Tongue (tissue), 2 donors: ENCODE data around the gene LINGO1. TPM values are rescaled to one million over a fixed set of nuclear protein-coding genes. Genes with fewer than 3 reads are reported as not detected.

ENCODE experiments used
- DNase-seq: peaks from one replicate; pipeline ENCODE4 v3.0.0-alpha.2; 2015
- total RNA-seq: library from RNA; depleted of rRNA; stranded (reverse); fragments of >200 nt; gene quantifications from one replicate; pipeline ENCODE4 v1.2.3, GENCODE V29; 2014

LINGO1 gene
- total RNA-seq, 1 donor from 2014 or later = 2.9 TPM

DNA sequence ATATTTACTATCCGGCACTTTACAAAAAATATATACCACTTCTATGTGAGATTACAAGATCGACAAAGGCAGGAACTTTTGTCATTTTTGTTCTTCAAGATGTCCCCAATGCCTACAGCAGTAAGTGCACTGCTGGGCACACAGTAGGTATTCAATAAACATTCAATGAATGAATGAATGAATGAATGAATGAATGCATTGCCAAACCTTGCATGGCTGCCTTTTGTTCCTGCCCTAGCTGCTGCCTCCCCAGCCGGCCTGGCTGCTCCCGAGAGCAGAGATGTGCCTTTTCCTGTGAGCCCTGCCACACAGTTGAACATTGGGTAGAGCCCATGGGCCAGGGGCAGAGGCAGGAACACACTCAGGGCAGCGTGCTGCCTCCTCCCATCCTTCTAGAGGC, 37.5 kb downstream of the LINGO1 start:
- no peak for DNase-seq

DNA sequence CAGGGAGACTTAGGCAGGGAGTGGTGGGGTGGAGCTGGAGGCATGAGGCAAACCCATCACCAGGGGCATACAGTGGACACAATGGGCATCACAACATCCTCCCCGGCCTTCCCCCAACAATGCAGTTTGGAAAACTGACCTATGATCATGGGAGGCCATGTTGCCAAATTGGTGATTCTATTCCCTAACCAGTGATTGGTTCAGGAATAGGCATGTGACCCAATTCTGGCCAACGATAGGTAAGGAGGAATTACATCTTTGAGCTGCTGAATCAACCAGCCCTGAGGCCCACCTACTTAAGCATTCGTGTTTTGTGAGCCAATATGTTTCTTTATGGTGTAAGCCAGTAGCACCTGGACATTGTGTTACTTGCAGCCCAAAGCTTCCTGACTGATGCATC, 40.0 kb downstream of the LINGO1 start:
- no peak for DNase-seq

DNA sequence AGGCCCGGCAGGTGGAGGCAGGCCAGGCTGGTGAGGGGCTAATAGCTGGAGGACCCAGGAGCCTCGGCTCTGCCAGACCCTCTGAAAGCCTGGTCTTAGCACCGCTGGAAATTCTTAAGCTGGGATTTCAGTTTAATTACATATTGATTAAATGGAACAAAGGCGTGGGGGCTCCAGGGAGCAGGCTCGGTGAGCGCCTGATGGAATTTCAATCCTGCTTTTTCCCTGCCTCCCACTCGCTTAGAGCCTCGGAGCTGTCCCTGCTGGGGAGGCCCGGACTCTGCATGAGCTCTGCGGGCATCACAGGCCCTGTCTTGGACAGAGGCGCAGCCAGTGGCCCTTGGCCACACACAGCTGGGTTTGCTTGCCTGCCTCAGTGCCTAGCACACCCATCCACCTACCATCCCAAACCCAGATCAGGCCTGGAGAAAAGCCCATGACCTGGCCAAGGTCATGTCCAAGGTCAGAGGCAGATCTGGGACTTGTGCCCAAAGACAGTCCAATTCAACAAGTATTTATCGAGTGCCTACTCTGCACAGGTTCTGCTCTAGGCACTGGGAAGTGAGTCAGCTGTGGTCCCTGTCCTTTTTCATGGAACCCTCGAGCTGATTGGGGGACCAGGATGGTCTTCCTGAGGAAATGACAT, 40.6 kb downstream of the LINGO1 start:
- no peak for DNase-seq

DNA sequence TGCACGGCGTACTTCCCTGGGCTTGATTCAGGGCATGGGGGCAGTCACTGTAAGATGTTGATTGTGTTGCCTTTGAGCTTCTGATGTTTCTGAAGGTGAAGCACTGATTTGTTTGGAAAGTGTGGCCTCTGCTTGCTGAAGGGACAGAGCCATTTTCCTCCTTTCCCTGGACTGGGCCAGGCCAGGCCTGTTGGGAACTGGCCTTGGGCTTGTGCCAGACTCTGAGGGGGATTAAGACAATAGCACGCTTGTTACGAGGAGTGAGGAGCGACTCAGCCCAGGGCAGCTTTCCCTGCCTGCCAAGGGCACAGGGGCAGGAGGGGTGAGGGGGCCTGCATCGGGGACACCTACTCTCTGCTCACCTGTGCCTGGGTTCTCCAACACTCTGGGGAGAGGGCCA, 42.9 kb downstream of the LINGO1 start:
- peak; percentile 60 for DNase-seq

- no peak for DNase-seq
These were observed 44.6 kb downstream of the LINGO1 start for GRCh38 chr15:77588126-77588525.

GRCh38 chr15:77584691-77585090, 48.0 kb downstream of the LINGO1 start:
- no peak for DNase-seq

- DNase-seq = no peak
These were observed 48.5 kb downstream of the LINGO1 start for GRCh38 chr15:77584201-77584600.

- DNase-seq = no peak
These were observed 49.9 kb downstream of the LINGO1 start for GRCh38 chr15:77582763-77583162.

DNA sequence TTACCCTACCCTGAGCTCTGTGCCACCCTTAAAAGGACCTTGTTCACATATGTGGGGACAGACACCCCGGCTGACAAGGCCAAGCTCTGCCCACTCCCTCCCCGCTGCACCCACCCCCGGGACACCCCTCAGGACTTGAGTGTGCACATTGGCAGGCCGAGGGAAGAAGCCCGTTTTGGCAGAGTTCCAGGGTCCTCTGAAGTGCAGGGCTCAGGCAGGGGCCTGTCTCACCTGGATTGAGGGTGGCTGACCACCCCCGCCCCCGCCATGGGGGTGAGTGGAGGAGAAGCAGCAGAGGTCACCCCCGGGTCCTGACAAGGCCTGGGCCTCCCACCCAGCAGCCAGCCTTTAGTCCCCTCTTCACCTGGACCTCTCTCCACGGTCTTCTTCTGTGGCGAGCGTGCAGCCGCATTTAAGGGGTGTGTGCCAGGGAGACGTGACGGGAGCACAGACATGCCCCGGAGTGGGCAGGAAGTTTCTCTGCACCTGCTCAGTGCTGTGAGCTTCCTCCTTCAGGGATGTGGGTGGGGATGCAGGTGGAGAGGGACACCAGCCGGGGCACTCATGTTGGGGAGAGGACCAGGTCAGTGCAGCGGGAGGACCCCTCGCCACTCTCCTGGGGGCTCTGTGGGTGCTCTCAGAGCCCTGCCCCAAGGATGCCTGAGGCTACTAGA, 50.7 kb downstream of the LINGO1 start:
- no peak for DNase-seq

GRCh38 chr15:77580996-77581682, 51.6 kb downstream of the LINGO1 start:
- peak; percentile 81 for DNase-seq

DNA sequence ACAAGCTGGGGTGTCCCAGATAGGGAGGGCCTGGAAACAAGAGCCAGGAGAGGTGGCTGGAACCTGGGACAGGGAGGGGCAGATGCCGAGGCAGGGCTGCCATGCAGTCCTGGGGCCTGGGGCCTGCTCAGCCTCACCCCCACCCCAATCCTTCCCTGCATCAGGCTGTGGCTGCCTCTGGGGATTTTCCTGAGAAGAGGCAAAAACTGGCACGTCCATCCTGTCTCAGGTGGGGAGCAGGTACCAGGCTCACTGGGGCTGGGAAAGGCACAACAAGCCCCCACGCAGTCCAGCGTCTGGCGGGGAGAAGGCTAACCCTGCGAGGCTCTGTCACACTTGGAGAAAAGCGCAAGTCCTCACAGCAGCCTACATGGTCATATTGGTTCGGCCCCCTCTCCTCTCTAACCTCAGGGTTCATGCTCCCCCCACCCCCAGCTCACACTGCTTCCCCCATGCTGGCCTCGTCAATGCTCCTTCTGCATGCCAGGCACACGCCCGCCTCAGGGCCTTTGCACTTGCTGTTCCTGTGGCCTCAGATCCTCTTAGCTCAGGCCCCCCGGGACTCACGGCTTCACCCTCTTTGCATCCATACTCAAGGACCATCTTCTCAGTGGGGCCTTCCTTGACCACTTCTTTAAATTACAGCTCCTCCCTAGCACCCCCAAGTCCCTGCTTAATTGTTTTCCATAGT, 53.1 kb downstream of the LINGO1 start:
- DNase-seq = no peak

GRCh38 chr15:77578641-77579372, 53.9 kb downstream of the LINGO1 start:
- DNase-seq = peak; percentile 68

DNA sequence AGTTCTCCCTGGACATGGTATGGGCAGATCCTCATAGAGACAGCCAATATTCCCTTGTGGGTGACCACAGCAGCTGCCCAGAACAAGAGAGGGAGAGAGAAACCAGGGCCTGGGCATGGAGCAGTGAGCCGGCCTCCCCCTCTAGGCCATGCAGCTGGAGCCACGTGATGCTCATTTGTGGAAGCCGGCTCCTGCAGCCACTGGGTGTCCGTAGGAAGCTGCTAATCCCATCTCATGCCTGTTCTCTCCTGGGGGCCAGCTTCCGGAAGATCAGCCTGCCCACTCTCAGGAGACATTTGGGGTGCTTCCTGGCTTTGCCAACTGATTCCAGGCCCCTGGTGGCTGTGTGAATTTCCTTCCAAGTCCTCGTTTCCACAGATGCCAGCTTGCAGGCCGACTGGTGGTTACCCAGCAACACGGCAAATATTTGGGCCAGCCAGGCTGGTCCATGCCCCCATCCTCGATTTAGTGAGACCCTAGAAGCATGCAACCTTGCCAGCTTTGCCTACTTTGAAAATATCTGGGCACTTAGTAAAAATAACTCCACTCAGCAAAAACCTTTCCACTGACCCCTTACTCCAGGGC, 55.3 kb downstream of the LINGO1 start:
- DNase-seq = peak; percentile 70

GRCh38 chr15:77576538-77576937, 56.2 kb downstream of the LINGO1 start:
- no peak for DNase-seq

GRCh38 chr15:77575203-77575934, 57.3 kb downstream of the LINGO1 start:
- DNase-seq = no peak

- DNase-seq = no peak
These were observed 58.0 kb downstream of the LINGO1 start for GRCh38 chr15:77574521-77575202.

DNA sequence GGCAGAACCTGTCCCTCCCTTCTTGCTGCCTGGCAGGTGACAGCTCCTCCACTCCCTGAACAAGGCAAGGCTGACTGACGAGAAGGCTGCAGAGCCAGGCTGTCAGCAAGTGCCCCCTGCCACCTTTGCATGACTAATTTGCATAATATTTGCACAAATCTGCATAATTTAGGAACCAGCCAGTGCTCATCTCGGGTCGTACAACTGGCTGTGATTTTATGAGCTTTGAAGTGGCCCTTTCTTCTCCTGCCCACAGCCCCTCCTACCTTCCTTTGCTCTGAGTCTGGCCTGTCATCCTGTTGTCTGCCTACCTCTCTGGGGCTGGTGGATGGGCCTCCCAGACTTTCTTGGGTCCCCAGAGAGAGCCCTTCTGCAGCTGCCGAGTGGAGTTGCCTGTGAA, 58.9 kb downstream of the LINGO1 start:
- no peak for DNase-seq

- no peak for DNase-seq
These were observed 60.5 kb downstream of the LINGO1 start for GRCh38 chr15:77572186-77572585.

GRCh38 chr15:77571741-77572140, 61.0 kb downstream of the LINGO1 start:
- DNase-seq = no peak

DNA sequence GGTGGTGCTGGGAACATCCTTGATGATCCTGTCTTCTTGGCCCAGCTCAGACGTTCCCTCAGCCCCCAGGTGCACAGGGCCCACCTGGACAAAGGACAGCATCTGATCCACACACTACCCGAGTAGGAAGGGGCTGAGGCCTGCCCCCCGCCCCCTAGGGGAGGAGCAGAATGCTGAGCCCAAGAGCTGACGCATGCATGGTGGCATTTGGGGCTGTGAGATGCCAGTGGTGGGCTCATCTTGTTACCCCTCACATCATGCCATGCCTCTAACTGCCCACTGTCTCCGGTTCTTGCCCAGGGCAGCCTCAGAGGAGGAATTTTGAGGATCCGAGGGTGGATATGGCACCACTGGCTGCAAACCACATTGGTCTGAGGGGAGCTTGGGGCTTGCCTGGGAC, 61.5 kb downstream of the LINGO1 start:
- no peak for DNase-seq

DNA sequence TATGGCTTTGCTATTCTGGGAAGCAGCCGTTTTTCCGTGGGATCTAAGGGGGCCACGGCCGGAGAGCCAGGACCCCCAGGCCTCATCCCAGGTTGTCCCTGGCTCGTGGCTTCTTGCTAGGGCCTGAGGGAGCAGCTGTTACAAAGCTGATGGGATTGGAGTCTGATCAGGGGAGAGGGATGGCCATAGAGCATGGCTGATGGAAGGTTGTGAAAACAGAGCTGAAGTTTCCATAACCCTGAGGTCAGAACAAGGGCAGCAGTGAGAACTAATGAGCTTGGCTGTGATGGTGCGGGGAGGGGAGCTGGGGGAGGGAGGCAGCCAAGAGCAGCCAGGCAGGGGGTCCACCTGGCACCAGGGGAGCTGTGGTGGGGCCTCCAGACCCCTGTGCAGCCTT, 63.0 kb downstream of the LINGO1 start:
- DNase-seq = peak; percentile 36
